ENCODE results near the gene RFC4.

GRCh38 chr3:186847437-186847836 lies 41.2 kb upstream of the RFC4 start:
- no peak for TF ChIP-seq CTCF (conservative IDR thresholded peaks at IDR 0.05; ENCODE audit: low read depth, low read length)
- TF ChIP-seq EZH2 (IDR thresholded peaks at IDR 0.05; ENCODE audit: borderline replicate concordance, low read depth, low read length, poor library complexity, severe bottlenecking) = no peak
